Liver (tissue), 9 donors: ENCODE results near the gene RIMBP2. TPM values are rescaled to one million over a fixed set of nuclear protein-coding genes. Genes with fewer than 3 reads are reported as not detected.

Experiments used
- DNase-seq: peaks from one replicate; pipeline ENCODE4 v3.0.0-alpha.2; 2017; ENCODE audit warnings: low spot score
- H3K27ac ChIP-seq, 2 donors: one replicate each; pipeline ENCODE4 v1.7.0; 2013; ENCODE audit warnings: inconsistent platforms in 2 of 2, low read length in 2 of 2, control low read depth in 1 of 2, low read depth in 1 of 2, mild to moderate bottlenecking in 1 of 2
- H3K27me3 ChIP-seq, 4 donors: one replicate each; pipeline versions ENCODE4 v1.6.1 to v1.7.0; 2013; ENCODE audit warnings: low read length in 3 of 4, inconsistent platforms in 1 of 4, mild to moderate bottlenecking in 1 of 4, moderate library complexity in 1 of 4; ENCODE audit not compliant: control insufficient read depth in 4 of 4, insufficient read depth in 4 of 4
- H3K36me3 ChIP-seq, 4 donors: one replicate each; pipeline versions ENCODE4 v1.6.1 to v1.7.0; 2013; ENCODE audit warnings: low read length in 3 of 4, mild to moderate bottlenecking in 3 of 4, low read depth in 1 of 4, moderate library complexity in 1 of 4; ENCODE audit not compliant: control insufficient read depth in 4 of 4, insufficient read depth in 3 of 4
- H3K4me1 ChIP-seq, 4 donors: one replicate each; pipeline versions ENCODE4 v1.6.1 to v1.7.0; 2013; ENCODE audit warnings: low read length in 3 of 4, mild to moderate bottlenecking in 3 of 4, moderate library complexity in 1 of 4; ENCODE audit not compliant: control insufficient read depth in 4 of 4, insufficient read depth in 4 of 4
- H3K4me3 ChIP-seq, 3 donors: one replicate each; pipeline versions ENCODE4 v1.6.1 to v1.7.0; 2013; ENCODE audit warnings: low read length in 3 of 3, control low read depth in 1 of 3, low read depth in 1 of 3, mild to moderate bottlenecking in 1 of 3
- H3K9ac ChIP-seq, 2 donors: one replicate each; pipeline ENCODE4 v1.7.0; 2013; ENCODE audit warnings: low read length in 2 of 2, mild to moderate bottlenecking in 2 of 2, moderate library complexity in 2 of 2, control low read depth in 1 of 2, low read depth in 1 of 2
- H3K9me3 ChIP-seq, 4 donors: one replicate each; pipeline versions ENCODE4 v1.6.1 to v1.7.0; 2013; ENCODE audit warnings: low read length in 3 of 4; ENCODE audit not compliant: control insufficient read depth in 4 of 4
- EGR1 ChIP-seq, 2 donors: IDR thresholded peaks; 2 replicates each; pipeline ENCODE4 v1.6.1; 2016 to 2018; ENCODE audit warnings: antibody characterized with exemption in 2 of 2, low read depth in 2 of 2
- FOXA1 ChIP-seq: IDR thresholded peaks from 2 replicates; pipeline ENCODE4 v1.6.1; 2016; ENCODE audit warnings: antibody characterized with exemption
- FOXA2 ChIP-seq: IDR thresholded peaks from 2 replicates; pipeline ENCODE4 v1.6.1; 2016; ENCODE audit warnings: antibody characterized with exemption
- GABPA ChIP-seq, 2 donors: IDR thresholded peaks in 1 of 2; conservative IDR thresholded peaks in 1 of 2; 2 replicates each; pipeline ENCODE4 v1.6.1; 2016; ENCODE audit warnings: antibody characterized with exemption in 2 of 2, mild to moderate bottlenecking in 1 of 2, moderate library complexity in 1 of 2
- HNF4A ChIP-seq, 2 donors: conservative IDR thresholded peaks; 2 replicates each; pipeline ENCODE4 v1.6.1; 2016; ENCODE audit warnings: antibody characterized with exemption in 2 of 2, mild to moderate bottlenecking in 2 of 2
- HNF4G ChIP-seq: IDR thresholded peaks from 2 replicates; pipeline ENCODE4 v1.6.1; 2016; ENCODE audit warnings: antibody characterized with exemption
- JUND ChIP-seq, 2 donors: IDR thresholded peaks; 2 replicates each; pipeline ENCODE4 v1.6.1; 2016; ENCODE audit warnings: antibody characterized with exemption in 2 of 2
- NR2F2 ChIP-seq: IDR thresholded peaks from 2 replicates; pipeline ENCODE4 v1.6.1; 2016; ENCODE audit warnings: antibody characterized with exemption
- RAD21 ChIP-seq, 2 donors: IDR thresholded peaks; 2 replicates each; pipeline ENCODE4 v1.6.1; 2016; ENCODE audit warnings: antibody characterized with exemption in 2 of 2, mild to moderate bottlenecking in 2 of 2
- RXRA ChIP-seq, 2 donors: IDR thresholded peaks; 2 replicates each; pipeline ENCODE4 v1.6.1; 2017 to 2018; ENCODE audit warnings: antibody characterized with exemption in 2 of 2, mild to moderate bottlenecking in 1 of 2
- SP1 ChIP-seq: IDR thresholded peaks from 2 replicates; pipeline ENCODE4 v1.6.1; 2018; ENCODE audit warnings: antibody characterized with exemption, mild to moderate bottlenecking
- TAF1 ChIP-seq: conservative IDR thresholded peaks from 2 replicates; pipeline ENCODE4 v1.6.1; 2016; ENCODE audit warnings: antibody characterized with exemption, mild to moderate bottlenecking
- YY1 ChIP-seq: IDR thresholded peaks from 2 replicates; pipeline ENCODE4 v1.6.1; 2016; ENCODE audit warnings: antibody characterized with exemption, mild to moderate bottlenecking
- WGBS: extraction: QIAGEN DNeasy Blood & Tissue Kit; methylation state at CpG from one replicate; pipeline ENCODE4 v1.1.7; 2013; 5-methylcytosine and 5-hydroxymethylcytosine counted together
- polyA plus RNA-seq, 2 donors: library from polyadenylated mRNA; stranded (reverse) in 1 of 2; unstranded in 1 of 2; fragments of 200-250 nt in 1 of 2; fragments of >200 nt in 1 of 2; fragmentation: Nextera tagmentation in 1 of 2; extraction: Ambion mirVana in 1 of 2; gene quantifications; one replicate each; pipeline versions ENCODE4 v1.2.1 to v1.2.3, GENCODE V29; 2013 to 2015
- total RNA-seq, 2 donors: library from RNA; depleted of rRNA; stranded (reverse); fragments of >200 nt; gene quantifications; one replicate each; pipeline ENCODE4 v1.2.3, GENCODE V29; 2014
- TF ChIP-seq, protein P1 (sequence below): IDR thresholded peaks from 2 replicates; pipeline ENCODE4 v1.6.1; 2016; ENCODE audit warnings: antibody characterized with exemption
- TF ChIP-seq, protein P2 (sequence below): IDR thresholded peaks from 2 replicates; pipeline ENCODE4 v1.6.1; 2016; ENCODE audit warnings: antibody characterized with exemption, mild to moderate bottlenecking
- TF ChIP-seq, protein P3 (sequence below): IDR thresholded peaks from 2 replicates; pipeline ENCODE4 v1.6.1; 2016; ENCODE audit warnings: antibody characterized with exemption
- TF ChIP-seq, protein P4 (sequence below): fragments of 150-350 bp; IDR thresholded peaks from 2 replicates; pipeline ENCODE4 v1.5.1; 2017; ENCODE audit warnings: improper control_type of control experiment, low read depth, low read length; ENCODE audit not compliant: missing input control
- TF ChIP-seq, protein P5 (sequence below): IDR thresholded peaks from 2 replicates; pipeline ENCODE4 v1.6.1; 2016; ENCODE audit warnings: antibody characterized with exemption
- donor health status: healthy.
- donor health status: healthy.
- donor health status: healthy.
- donor health status: healthy.
- donor health status: healthy.

RIMBP2 gene
- total and polyA plus RNA-seq, 4 donors: 0.01 to 0.17 (median 0.09) TPM; not detected in 1

DNA sequence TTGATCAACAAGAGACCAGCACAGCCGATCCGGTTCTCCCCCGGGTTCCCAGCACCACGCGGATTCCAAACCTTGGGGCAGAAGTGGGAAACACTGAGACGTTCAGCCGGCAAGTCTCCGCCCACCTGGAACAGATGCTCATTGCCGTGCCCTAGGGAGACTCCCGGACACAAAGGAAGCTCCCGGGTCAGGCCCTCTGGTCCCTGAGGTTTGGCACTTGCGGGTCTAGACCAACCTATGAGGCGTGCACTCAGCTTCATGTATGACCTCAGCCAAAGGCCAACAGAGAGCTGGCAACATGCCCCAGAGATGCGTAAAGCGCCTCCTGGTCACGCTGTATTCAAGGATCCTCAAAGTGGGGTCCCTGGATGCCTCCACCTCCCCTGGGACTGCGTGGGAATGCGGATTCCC lies 2.5 kb downstream of the RIMBP2 start:
- DNase-seq: no peak
- H3K27ac ChIP-seq: no peak overlapping the region

DNA sequence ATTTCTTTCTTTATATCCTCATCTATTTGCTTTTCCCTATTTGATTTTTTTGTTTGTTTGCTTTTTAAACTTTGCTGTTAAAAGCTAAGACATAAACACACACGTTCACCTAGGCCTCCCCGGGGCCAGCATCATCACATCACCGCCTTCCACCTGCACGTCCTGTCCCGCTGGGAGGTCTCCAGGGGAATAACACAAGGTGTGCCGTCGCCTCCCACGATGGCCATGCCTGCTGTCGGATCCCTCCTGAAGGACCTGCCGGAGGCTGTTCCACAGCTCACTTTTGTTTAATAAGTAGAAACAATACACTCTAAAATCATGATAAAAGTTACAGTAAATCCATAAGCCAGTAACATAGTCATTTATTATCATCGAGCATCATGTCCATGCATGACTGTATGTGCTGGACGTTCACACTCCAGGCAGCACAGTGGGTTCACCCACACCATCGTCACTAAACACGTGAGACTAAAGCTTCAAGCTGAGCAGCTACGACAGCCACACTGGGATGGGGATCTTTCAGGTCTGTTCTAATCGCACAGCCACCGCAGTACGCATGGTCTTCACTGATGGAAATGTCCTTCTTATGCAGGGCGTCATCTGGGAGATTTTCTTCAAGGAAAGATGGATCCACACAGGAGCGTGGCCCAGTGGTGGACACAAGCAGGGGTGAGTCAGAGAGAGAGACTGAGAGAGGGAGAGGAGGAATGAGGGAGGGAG lies 3.6 kb downstream of the RIMBP2 start:
- Histone ChIP-seq H3K9ac (no peak overlapping the region), H3K27me3 (peaks cover 2 to 15% (median 12%) of the 10 kb centered on the region in 4 donors), H3K27ac (no peak overlapping the region), H3K4me1 (peaks cover 3 to 20% (median 12%) of the 10 kb centered on the region in 4 donors), H3K9me3 (no peaks in the 10 kb centered on the region), H3K4me3 (no peak overlapping the region), H3K36me3 (no peaks in the 10 kb centered on the region)
- DNase-seq: no peak
- 64% methylated on average over 20 of the region's 20 CpGs for WGBS
- no peak for TF ChIP-seq FOXA2
- TF ChIP-seq, protein P1, sequence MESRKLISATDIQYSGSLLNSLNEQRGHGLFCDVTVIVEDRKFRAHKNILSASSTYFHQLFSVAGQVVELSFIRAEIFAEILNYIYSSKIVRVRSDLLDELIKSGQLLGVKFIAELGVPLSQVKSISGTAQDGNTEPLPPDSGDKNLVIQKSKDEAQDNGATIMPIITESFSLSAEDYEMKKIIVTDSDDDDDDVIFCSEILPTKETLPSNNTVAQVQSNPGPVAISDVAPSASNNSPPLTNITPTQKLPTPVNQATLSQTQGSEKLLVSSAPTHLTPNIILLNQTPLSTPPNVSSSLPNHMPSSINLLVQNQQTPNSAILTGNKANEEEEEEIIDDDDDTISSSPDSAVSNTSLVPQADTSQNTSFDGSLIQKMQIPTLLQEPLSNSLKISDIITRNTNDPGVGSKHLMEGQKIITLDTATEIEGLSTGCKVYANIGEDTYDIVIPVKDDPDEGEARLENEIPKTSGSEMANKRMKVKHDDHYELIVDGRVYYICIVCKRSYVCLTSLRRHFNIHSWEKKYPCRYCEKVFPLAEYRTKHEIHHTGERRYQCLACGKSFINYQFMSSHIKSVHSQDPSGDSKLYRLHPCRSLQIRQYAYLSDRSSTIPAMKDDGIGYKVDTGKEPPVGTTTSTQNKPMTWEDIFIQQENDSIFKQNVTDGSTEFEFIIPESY: no peak
- TF ChIP-seq RAD21 (IDR thresholded peaks at IDR 0.05): no peak
- TF ChIP-seq EGR1 (IDR thresholded peaks at IDR 0.05; ENCODE audit: low read depth in 2 of 2): no peak
- TF ChIP-seq SP1: no peak
- TF ChIP-seq YY1: no peak
- no peak for TF ChIP-seq GABPA (IDR thresholded peaks at IDR 0.05 in 1 of 2, conservative IDR thresholded peaks at IDR 0.05 in 1 of 2)
- TF ChIP-seq TAF1: no peak
- TF ChIP-seq, protein P2, sequence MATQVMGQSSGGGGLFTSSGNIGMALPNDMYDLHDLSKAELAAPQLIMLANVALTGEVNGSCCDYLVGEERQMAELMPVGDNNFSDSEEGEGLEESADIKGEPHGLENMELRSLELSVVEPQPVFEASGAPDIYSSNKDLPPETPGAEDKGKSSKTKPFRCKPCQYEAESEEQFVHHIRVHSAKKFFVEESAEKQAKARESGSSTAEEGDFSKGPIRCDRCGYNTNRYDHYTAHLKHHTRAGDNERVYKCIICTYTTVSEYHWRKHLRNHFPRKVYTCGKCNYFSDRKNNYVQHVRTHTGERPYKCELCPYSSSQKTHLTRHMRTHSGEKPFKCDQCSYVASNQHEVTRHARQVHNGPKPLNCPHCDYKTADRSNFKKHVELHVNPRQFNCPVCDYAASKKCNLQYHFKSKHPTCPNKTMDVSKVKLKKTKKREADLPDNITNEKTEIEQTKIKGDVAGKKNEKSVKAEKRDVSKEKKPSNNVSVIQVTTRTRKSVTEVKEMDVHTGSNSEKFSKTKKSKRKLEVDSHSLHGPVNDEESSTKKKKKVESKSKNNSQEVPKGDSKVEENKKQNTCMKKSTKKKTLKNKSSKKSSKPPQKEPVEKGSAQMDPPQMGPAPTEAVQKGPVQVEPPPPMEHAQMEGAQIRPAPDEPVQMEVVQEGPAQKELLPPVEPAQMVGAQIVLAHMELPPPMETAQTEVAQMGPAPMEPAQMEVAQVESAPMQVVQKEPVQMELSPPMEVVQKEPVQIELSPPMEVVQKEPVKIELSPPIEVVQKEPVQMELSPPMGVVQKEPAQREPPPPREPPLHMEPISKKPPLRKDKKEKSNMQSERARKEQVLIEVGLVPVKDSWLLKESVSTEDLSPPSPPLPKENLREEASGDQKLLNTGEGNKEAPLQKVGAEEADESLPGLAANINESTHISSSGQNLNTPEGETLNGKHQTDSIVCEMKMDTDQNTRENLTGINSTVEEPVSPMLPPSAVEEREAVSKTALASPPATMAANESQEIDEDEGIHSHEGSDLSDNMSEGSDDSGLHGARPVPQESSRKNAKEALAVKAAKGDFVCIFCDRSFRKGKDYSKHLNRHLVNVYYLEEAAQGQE: no peak
- TF ChIP-seq FOXA1: no peak

More for the DNA sequence above, 2.5 kb downstream of the RIMBP2 start:
- Histone ChIP-seq H3K4me1 (peaks cover 3 to 20% (median 12%) of the 10 kb centered on the region in 4 donors), H3K27me3 (peaks cover 2 to 15% (median 12%) of the 10 kb centered on the region in 4 donors), H3K36me3 (no peaks in the 10 kb centered on the region), H3K9me3 (no peaks in the 10 kb centered on the region), H3K4me3 (no peak overlapping the region), H3K9ac (no peak overlapping the region)
- 27% methylated on average over 18 of the region's 18 CpGs for WGBS
- TF ChIP-seq, protein P2: no peak
- no peak for TF ChIP-seq NR2F2
- no peak for TF ChIP-seq HNF4G
- TF ChIP-seq JUND (IDR thresholded peaks at IDR 0.05): no peak
- TF ChIP-seq FOXA1: no peak
- TF ChIP-seq, protein P3, sequence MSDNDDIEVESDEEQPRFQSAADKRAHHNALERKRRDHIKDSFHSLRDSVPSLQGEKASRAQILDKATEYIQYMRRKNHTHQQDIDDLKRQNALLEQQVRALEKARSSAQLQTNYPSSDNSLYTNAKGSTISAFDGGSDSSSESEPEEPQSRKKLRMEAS: no peak
- TF ChIP-seq EGR1 (IDR thresholded peaks at IDR 0.05; ENCODE audit: low read depth in 2 of 2): no peak
- no peak for TF ChIP-seq HNF4A (conservative IDR thresholded peaks at IDR 0.05)
- TF ChIP-seq, protein P4, sequence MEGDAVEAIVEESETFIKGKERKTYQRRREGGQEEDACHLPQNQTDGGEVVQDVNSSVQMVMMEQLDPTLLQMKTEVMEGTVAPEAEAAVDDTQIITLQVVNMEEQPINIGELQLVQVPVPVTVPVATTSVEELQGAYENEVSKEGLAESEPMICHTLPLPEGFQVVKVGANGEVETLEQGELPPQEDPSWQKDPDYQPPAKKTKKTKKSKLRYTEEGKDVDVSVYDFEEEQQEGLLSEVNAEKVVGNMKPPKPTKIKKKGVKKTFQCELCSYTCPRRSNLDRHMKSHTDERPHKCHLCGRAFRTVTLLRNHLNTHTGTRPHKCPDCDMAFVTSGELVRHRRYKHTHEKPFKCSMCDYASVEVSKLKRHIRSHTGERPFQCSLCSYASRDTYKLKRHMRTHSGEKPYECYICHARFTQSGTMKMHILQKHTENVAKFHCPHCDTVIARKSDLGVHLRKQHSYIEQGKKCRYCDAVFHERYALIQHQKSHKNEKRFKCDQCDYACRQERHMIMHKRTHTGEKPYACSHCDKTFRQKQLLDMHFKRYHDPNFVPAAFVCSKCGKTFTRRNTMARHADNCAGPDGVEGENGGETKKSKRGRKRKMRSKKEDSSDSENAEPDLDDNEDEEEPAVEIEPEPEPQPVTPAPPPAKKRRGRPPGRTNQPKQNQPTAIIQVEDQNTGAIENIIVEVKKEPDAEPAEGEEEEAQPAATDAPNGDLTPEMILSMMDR: no peak
- no peak for TF ChIP-seq SP1
- TF ChIP-seq TAF1: no peak
- TF ChIP-seq GABPA (IDR thresholded peaks at IDR 0.05 in 1 of 2, conservative IDR thresholded peaks at IDR 0.05 in 1 of 2): no peak
- TF ChIP-seq RXRA (IDR thresholded peaks at IDR 0.05): no peak
- TF ChIP-seq FOXA2: no peak
- TF ChIP-seq, protein P5, sequence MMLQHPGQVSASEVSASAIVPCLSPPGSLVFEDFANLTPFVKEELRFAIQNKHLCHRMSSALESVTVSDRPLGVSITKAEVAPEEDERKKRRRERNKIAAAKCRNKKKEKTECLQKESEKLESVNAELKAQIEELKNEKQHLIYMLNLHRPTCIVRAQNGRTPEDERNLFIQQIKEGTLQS: no peak
